GF-D8 (cell line): ENCODE measurements around the gene C7orf33.
"Not testable (repeated sequence)": the region's sequence is repeated elsewhere in the genome, so short reads cannot be mapped to it uniquely, and the experiment has no call there.

Source experiments
- DNase-seq: peaks from one replicate; lab custom pipeline; 2025; lab: John Stamatoyannopoulos, UW

The C7orf33 gene

DNA sequence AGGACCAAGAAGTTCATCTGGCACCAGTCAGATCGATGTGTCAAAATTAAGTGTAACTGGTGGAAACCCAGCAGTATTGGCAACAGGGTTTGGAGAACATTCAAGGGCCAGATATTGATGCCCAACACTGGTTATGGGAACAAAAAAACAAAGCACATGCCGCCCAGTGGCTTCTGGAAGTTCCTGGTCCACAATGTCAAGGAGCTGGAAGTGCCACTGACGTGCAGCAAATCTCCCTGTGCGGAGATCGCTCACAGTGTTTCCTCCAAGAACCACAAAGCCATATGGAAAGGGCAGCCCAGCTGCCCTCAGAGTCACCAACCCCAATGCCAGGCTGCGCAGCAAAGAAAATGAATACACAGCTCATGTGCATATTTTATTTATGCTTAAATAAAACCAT is 10.1 kb upstream of the C7orf33 start:
- no peak for DNase-seq

DNA sequence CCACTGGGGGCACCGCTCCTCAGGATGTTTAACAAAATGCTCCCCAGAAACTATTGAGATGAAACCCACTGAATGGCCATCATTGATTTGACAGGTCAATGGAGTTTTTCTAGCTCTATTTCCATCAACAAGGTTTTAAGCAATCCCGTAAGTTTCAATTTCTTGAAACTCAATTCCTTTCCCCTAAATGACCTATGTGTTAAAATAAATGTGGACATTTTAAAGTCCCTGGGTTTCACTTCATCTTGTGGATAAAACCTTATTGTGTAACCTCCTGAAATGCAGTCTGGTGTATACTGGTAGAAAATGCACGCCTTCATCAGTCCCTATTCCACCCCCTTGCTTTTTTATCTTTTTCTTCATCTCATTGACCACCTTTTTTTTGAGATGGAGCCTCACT is 8.9 kb upstream of the C7orf33 start:
- DNase-seq = no peak

DNA sequence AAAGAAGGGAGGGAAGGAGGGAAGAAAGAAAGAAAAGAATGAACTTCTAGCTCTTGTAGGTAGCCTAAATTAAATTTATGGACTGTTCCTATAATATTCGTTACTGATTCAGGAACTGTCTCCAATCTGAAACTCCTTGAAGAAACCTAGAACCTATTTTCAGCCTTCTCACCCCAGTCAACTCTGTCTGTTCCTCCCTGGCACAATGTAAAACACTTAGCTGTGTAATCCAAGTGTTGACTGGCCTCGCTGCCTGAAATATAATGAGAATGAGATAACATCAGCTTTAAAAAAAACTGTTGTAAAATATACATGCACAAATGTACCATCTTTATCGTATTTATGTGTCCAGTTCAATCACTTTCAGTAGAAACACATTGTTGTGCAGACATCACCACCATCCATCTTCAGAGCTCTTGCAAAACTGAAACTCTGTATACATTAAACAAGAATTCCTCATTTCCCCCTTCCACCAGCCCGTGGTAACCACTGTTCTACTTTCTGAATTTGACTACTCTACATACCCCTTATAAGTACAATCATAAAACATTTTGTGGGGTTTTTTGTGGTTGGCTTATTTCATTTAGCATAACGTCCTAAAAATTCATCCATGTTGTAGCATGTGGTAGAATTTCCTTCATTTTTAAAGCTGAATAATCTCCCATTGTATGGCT is 6.3 kb upstream of the C7orf33 start:
- DNase-seq = no peak

DNA sequence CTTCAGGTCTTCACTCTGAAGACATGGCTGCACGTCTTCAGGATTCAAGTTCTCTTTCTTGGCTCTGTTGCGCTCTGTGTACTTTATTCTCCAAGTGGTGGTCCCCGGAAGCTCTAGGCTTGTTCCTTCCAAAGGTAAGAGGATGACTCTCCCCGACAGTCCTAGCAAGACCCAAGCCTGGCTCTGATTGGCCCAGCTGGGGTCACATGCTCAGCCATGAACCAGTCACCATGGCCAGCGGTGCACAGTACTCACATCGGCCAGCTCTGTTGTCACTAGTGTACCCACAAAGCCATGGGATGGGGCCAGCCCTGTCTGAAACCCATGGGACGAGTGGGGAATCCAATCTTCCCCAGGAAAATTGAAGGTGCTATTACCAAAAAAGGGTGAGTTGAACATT is 5.2 kb upstream of the C7orf33 start:
- DNase-seq = no peak

DNA sequence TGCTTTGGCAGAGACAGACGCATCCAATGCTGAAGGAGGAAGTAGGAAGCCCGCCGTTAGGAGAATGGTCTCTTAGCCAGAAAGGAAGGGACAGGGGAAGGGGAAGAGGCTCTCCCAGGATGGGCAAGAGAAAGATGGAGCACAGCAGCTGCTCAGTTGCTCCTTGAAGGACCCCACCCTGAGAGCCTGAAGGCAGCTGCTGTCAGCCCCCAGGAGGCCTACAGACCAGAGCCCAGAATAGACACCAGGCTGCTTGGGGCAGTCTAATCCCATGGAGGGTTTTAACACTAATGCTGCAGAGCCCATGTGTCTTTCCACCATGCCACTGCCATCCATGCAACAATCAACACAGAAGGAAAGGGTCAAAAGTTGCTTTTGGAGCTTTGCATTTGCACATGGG is 3.5 kb upstream of the C7orf33 start:
- no peak for DNase-seq

DNA sequence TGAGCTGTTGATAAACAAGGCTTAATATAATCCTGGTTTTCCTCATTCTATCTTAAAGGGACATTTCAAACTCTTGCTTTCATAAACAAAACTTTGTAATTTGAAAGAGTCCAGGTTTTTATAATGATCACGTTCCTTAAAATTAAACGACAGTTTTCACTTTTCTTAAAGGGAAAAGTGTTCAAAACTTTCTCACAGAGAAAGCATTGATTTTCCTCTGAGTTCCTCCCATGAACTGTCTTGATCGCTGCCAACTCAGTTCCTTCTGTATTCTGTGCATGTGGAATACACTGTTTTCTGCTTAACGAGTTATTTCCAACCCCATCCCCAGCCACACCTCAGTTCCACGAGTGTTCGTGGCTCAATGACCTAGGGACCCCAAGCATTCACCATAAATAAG is 2.4 kb upstream of the C7orf33 start:
- DNase-seq = no peak

DNA sequence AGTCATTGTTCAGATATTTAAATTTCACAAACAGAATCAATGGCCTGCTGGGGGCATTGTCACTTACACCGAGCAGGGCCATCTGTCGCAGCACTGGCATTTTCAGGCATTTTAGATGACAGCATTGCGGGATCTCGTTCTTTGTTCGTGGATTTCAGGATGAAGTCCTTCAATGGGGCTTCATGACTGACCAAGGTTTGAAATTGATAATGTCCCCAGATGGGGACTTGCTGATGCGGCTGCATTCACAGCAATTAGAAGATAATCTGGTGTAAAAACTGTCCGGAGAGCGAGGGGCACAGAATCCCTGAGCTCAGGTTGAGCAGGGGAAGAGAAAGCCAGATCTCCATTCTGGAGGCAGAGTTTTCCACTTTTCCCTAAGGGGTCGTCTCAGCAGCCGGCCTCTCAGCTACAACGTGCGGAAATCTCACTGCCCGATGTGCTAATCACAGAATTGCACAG is 1.9 kb upstream of the C7orf33 start:
- DNase-seq = no peak

DNA sequence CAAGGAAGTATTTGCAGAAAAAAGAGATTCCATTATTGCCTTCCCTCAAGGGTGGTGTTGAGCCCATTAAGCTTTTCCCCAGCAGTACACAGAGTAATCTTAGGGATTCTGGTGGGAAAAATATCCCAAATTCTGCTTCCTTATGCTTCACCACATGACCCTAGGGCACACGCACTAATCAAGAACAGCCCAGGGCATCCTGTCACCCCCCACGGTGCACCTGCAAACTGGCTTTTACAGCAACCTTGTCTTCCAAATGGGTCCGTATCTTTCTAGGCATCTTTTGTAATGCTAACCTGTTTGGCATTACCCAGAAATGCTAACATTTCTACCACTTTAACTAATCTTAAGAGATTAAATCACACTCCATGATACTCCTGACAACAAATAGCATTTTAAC is 926 bp upstream of the C7orf33 start:
- no peak for DNase-seq

DNA sequence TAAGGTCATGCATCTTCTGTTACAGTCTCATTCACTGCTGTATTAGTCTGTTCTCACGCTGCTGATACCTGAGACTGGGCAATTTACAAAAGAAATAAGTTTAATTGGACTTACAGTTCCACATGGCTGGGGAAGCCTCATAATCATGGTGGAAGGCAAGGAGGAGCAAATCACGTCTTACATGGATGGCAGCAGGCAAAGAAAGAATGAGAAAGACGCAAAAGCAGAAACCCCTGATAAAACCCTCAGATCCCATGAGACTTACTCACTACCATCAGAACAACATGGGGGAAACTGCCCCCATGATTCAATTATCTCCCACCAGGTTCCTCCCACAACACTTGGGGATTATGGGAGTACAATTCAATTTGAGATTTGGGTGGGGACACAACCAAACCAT is 5.8 kb downstream of the C7orf33 start:
- not testable (repeated sequence) for DNase-seq

DNA sequence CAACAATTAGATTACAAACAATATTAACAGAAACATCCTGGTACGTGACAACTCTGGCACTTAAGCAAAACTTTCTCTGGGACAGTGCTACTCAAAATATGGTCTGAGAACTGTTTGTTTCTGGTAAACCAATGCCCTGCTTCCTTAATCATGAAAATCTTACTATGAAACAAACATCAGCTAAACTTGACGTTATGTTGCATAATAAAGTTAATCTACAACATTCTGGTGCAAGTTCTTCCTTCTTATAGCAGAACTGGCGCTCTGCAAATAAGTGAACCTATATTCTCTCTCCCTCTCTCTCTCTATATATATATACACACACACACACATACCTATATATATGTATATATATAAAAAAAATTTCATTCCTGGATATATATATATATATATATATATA is 7.8 kb downstream of the C7orf33 start:
- no peak for DNase-seq

DNA sequence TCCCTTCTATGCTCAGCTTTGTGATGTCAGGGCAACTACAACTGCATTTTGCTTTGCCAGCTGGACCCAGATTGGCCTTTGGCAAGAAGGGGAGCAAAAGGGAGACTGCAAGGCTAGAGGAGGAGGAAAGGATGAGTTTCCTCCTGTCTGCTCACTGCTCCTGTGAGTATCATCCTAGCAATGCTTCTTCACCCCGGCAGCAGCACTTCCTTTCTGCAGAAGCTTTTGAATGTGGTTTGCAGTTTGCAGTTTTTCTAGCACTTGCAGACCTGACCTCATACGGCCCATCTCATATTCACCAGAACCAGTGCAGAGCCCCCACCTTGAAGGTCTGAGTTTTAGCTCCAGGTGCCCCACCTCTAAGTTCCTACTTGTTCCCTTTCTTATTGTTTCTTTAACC is 14.8 kb downstream of the C7orf33 start:
- DNase-seq = no peak

DNA sequence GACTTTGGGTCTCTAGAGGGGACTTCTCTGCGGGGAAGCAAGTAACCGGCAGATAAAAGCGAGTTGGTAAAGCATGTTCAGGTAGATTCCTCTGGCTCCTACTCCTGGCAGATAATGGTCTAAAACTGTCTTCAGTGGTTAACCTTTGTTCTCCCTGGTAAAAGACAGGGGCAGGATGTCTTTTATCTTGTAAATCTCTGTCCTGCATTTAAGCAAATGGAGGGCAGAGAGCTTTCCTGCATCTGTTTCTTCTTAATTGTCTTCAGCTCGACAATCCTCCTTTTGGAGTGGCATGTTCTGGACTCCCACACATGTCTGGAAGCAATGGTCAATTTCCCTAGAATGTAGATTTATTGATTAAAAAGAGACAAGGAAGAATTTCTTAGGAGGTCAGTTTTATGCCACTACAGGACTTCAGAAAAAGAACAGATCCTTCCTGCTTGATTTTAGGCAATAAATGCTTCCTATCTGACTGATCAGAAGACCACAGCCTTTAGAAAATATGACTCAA is 16.6 kb downstream of the C7orf33 start:
- DNase-seq = no peak

DNA sequence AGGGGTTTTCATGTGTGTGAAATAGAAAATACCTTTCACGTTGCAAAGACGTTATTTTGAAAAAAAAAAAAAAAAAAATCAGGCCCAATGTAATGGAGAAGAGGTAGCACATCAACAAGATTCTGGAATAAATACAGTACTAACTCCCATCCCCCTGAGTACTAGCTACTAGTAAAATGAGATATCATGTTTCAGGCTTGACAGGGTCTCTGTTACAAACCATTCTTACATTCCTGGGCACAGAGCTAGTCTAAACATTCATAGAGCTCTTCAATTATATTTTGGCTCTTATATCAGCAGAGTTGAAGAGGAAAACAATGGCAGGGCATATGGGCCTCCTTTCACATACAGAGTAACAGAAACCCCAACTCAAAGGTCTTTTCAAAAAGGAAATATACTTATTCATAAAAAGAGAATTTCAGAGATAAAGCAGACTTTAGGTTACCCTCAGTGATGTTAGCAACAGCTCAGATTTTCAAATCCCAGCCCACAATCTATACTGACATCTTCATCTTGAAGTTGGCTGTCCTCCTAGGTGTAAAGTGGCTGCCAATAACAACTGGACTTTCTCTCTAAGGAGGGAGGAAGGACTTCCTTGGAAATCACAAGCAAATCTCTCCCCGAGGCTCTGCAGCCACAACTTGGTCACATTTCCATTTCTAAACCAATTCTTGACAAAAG is 18.6 kb downstream of the C7orf33 start:
- DNase-seq = no peak

DNA sequence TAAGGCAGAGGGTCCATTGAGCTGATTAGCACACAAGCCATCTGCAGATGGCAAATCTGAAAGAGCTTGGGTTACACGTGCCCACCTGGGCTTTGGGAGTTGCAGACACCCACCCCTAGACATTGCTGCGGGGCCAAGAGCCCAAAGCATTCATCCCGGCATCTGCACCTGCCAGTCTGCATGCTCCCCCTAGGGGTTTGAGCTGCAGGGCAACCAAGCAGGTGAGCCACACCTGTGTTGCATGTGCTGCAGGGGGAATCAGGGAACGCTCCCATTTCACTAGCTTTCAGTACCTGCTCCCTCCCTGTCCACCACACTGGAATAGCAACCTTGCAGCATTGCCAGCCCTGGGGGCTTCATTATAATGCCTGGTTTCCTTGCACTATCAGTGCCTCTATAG is 21.1 kb downstream of the C7orf33 start:
- no peak for DNase-seq

DNA sequence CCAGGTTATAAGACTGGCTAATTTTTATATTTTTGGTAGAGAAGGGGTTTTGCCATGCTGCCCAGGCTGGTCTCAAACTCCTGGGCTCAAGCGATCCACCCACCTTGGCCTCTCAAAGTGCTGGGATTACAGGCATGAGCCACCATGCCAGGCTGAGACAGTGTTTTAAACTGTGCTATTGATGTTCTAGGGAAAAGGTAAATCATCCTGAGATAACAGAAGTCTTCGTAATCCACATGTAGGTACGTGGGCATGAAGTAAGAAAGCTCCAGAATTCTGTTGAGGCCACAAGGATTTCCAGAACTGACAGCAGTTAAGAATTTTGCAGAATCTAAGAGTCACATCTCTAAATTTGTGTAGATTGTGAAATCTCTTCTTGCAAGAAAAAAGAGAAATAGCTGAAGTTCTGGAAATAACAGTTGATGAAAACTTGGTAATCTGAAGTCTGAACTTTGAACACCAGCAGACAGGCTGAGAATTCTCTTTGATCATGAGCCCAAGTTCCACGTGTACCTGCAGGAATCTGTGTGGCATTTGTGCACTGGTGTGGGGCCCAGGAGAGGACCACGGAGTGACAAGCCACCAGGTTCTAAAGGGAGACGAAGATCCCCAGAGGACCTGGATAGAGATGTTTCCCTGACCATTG is 24.6 kb downstream of the C7orf33 start:
- no peak for DNase-seq

DNA sequence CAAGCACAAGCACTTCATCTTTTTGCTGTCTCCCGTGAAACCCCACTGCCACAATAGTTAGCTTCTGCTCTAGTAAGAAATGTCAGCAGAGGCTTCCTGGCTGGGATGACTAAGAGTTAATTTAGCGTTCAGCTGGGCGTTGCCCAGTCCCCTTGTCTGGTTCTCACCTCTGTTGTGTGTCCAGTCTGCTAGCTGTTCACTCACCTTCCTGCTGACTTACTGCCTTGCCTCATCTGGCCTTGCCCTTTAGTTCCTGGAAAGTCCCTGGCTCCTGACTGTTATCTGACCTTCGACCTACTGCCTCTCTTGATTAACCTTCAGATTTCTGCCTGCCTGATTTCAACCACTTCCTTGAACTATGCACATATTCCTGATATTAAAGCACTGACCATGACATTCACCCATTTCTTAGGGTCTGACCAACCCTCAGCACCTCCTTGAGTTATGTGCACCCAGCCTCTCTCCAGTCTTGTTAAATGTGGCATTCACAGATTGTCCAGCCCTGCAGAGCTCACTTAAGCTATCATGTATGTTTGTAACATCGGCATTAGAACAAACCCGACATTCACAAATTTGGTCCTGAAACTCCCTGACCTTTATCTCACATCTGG is 30.3 kb downstream of the C7orf33 start:
- no peak for DNase-seq

DNA sequence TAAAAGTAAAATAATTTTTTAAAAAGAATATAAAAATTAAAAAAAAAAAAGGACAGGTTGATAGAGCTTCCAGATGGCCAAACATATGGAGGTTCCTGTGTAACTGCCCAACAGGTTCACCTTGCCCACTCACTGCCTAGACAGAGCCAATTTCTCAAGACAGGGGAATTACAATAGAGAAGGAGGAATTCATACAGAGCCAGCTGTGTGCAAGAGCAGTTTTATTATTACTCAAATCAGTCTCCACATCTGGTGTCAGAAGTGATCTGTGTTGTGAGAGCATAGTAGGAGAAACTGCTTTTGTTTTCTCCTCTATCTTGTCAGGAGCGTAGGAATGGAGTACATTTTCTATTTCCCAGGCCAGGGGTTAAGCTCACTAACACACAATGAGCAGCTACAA is 31.0 kb downstream of the C7orf33 start:
- DNase-seq = no peak

DNA sequence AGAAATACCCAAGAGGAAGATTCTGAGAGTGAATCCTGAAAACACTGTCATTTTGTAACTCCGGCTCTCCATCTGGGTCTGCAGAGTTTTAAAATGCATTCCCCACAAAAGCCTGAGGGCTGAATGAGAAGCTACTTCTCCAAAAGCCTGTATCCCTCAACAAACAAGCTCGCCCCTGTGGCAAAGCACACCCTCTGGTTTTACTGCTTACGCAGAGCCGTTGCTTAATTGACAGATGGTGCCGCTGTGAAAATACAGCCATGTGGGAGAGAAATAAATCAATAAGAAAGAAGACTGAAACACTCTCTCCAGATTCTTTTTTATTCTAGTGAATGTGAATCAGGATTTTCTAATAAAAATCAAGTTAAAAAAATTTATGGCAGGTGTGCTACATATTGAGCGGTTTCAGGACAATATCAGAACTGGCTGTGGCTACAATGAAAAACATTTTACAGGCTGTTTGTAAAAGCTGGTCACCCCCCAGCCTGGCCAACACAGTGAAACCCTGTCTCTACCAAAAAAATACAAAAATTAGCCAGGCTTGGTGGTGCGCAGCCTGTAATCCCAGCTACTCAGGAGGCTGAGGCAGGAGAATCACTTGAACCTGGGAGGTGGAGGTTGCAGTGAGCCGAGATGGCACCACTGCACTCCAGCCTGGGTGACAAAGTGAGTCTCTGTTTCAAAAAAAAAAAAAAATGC is 32.5 kb downstream of the C7orf33 start:
- DNase-seq = no peak

DNA sequence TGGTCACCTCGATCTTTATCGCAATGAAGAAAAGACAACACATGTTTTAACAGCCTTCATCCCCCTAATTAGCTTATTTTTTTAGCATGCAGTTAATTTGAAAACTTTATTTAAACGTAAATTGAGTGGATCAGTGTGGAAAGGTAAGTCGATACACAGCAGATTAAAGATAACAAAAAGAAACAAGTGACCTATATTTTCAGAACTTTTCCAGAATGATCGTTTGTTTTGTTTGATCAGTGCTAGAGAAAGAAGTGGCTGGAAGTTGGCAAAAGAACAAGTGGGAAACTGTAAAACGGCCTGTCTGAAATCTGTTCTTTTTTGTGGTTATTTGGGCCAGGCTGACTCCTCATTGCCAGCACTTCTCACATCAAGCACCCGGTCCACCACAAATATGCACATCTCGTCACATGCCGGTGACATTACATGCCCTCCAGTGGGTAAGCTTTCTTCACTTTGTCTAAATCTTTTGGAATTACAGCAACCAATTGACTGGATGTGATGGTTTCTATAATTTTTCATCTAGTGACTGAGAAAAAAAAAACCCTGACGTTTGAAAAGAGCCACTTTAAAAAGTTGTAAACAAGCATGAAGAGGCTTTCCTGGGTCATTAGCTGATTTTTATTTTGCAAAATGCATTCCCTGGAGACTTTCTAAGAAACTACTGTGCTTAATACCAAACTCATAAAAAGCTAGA is 33.2 kb downstream of the C7orf33 start:
- no peak for DNase-seq

DNA sequence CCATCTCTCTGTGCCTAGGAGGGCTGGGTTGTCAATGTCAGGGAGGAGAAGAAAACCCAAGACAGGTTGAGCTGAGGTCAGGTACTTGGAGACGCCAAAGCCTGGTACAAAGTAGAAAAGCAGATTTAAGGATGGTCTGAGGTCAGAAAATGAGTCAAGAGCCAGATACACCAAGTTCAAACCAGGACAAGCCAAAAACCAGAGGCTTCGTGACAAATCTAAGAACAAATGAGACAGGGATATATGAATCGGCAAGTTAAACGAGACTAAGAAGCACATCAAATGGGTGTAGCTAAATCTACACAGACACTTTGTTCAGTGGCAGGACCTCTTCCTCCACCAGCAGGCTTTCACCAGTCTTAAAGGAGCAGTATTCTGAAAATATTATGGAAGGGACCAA is 34.2 kb downstream of the C7orf33 start:
- no peak for DNase-seq

DNA sequence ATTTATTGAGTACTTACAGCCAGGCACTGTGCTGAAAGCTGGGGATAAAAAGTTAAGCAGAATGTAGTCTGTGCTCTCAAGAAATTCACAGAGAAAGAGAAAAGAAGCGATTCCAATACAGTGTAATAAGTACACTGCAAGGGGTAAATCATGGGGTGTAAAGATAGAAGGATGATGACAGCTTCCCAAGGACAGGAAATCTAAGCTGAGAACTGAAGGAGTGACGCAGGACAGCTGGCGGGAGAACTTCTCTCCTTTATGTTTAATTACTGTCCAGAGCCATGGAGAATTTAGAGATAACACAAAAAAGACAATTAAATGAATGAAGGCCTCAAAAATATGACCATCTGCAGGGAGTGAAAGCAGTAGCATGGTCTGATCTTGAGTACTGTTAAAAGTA is 34.8 kb downstream of the C7orf33 start:
- DNase-seq = no peak

DNA sequence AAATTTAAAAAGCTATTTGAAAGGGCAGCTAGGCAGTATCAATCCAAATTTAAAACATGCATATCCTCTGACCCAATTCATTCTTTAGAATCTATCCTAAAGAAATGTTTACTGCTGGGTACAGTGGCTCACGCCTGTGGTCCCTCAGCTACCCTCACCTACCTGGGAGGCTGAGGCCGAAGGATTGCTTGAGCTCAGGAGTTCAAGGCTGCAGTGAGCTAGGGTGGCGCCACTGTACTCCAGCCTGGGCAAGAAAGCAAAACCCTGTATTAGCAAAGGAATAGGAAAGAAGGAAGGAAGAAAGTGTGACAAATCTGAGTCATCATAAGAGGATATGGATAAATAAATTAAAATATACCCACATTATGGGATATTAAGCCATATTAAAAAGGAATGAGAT is 36.3 kb downstream of the C7orf33 start:
- no peak for DNase-seq
